ENCODE data around the gene LPIN1.

GRCh38 chr2:11701751-11702301 is 44.6 kb upstream of the LPIN1 start:
- TF ChIP-seq POLR2A (IDR thresholded peaks at IDR 0.05; ENCODE audit: low read length) (no peak), GATA1 (IDR thresholded peaks at IDR 0.05; ENCODE audit: low read depth, low read length) (no peak)
